GM12801 (cell line): Measurements from ENCODE around the gene TSTD1.

Experiments used
- CTCF ChIP-seq: IDR thresholded peaks from one replicate; pipeline ENCODE4 v1.5.1; 2011; ENCODE audit warnings: control low read depth; ENCODE audit not compliant: insufficient read length; ENCODE audit errors: extremely low read depth

TSTD1 gene

DNA sequence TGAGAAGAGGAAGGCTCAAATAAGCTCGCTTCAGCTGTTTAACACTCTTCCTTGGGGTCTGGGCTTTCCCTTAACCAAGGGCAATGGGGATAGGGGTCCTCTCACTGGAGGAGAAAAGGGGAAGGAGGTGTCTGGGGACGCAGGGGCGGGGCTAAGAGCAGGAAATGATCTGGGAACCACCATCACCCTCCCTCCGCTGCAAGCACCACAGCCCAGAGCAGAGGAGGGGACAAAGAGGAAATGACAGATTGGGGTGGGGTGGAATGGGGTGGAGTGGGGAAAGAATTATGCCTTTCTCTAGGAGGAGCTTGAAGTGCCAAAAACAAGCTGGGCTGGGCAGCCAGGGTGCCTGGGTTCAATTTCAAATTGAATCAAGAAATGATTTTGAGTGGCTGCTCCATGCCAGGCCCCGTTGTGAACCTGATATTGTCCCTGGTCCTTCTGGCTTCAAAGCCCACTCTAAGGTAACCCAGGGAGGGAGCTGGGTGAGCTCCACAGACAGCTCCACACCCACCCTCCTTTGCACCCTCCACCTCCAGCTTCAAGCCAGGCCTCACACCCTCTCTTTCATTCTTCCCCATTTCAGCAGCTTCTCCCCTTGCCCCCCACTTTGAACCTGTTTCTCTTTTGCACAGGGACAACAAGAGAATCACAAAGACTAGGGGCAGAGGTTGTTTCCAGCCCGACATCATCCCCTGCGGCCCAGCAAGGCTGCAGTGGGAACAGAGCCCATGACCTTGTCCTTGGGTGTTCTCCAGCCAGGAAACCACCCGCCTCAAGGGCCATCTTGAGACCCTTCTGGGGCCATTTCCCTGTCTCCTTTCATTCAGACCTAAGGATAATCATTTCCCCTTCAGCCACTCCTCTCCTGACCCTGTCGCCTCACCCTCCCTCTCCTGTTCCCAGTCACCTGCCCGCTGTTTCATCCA, 29.8 kb upstream of the TSTD1 start:
- TF ChIP-seq CTCF, result no peak

GRCh38 chr1:161066694-161067093, 27.9 kb upstream of the TSTD1 start:
- no peak for TF ChIP-seq CTCF

DNA sequence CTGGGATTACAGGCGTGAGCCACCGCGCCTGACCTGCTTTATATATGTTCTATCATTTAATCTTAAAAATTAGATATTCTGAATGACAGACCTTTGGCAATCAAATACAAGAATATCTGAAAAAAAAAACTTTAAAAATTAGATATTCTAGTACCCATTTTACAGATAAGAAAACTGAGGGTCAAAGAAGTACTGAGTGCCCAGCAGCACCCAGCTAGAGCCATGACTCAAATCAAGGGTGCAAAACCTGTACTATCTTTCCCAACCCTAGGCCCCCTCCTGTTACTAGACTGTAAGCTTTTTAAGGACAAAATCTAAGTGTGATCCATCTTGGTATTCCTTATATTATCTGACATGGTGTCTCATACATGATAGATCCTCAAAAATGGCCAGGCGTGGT, 22.7 kb upstream of the TSTD1 start:
- no peak for TF ChIP-seq CTCF

DNA sequence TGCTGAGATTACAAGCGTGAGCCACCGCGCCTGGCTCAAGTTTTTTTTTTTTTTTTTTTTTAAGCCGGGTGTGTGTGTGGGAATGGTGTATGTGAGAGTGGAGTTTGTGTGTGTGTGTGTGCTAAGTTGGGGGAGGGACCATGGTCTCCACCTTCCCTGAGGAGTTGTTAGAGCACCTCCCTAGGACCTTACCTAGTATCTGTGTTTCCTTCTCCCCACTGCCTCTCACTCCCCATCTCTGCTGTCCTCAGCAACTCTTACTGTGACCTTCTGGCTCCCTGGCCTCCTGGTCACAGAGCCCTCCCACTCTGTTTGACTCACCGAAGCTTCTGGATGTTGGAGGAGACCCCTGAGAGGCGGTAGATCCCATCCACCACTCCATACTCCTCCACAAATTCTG, 20.5 kb upstream of the TSTD1 start:
- TF ChIP-seq CTCF, result no peak

DNA sequence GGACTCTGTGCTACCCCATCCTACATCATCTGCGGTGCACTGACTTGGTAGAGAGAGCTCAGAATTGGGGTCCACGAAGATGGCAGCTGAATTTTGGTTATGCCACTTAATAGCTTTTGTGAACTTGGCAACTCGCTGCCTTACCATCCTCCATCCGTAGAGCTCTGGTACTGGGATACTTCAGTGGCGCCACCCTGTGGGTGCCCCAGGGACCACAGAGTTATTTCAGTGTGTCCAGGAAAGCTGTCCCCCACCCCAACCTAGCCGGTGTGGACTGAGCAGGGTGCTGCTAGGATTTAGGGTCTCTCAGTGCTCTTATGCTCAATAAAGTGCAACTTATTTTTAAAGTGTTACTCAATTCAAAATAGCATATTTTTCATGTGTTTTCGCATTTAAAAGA, 16.0 kb upstream of the TSTD1 start:
- no peak for TF ChIP-seq CTCF

- no peak for TF ChIP-seq CTCF
Measured at GRCh38 chr1:161054232-161054631, 15.5 kb upstream of the TSTD1 start.

DNA sequence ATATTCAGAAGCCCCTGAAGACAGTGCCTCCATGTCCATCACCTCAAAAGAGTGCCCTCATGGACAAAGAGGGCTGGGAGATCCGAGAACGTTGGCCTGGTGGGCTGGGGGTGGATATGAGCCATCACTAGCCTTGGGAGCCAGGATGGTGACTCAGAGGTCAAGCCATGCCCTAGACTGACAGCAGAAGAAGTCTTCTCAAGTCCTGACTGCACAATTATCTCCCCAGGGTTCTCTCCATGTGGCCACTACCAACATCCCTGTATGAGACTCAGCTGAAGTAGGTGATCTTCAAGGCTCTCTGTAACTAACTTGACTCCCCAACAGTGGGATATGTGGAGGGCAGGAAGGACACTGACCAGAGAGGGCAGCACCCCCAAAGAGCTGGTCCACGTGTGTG, 14.1 kb upstream of the TSTD1 start:
- TF ChIP-seq CTCF, result no peak
